PC-9 (cell line): Measurements from ENCODE around the gene PTPRM. TPM values are rescaled to one million over a fixed set of nuclear protein-coding genes. Genes with fewer than 3 reads are reported as not detected.
A peak's percentile ranks its signal among the peaks of the same experiment; 100 is the strongest.

Source experiments
- BruUV-seq: library from RNA; stranded (reverse); fragments of 400-500 nt; replicated peaks from 2 replicates; lab custom pipeline; 2021; lab: Mats Ljungman, UMichigan
- CTCF ChIA-PET: fragments of 300-600 bp; sonication (Branson Sonifier 250); formaldehyde crosslinking; loops from one replicate; lab custom pipeline; 2022; ENCODE audit warnings: antibody characterized with exemption; lab: Charles Lee
- POLR2A ChIA-PET: fragments of 300-600 bp; sonication (Branson Sonifier 250); formaldehyde crosslinking; loops from one replicate; lab custom pipeline; 2022; ENCODE audit warnings: antibody characterized with exemption; ENCODE audit not compliant: unreplicated experiment; lab: Charles Lee
- DNase-seq, 2 experiments: peaks; one replicate each; pipeline versions ENCODE4 v3.0.0 to v3.0.0-alpha.2; 2015 to 2022; ENCODE audit warnings: mixed read lengths in 1 of 2
- H2AFZ ChIP-seq: fragments of 200-600 bp; sonication (generic); 2 replicates; pipeline ENCODE4 v1.8.1; 2017; ENCODE audit warnings: antibody characterized with exemption
- H3F3A ChIP-seq: fragments of 200-600 bp; sonication (generic); 2 replicates; pipeline ENCODE4 v1.8.1; 2017; ENCODE audit warnings: antibody characterized with exemption, mild to moderate bottlenecking, low read depth; ENCODE audit not compliant: insufficient read depth
- H3K27ac ChIP-seq: fragments of 200-600 bp; sonication (generic); 2 replicates; pipeline ENCODE4 v1.6.1; 2016; ENCODE audit warnings: mixed run types
- H3K27me3 ChIP-seq: fragments of 200-600 bp; sonication (generic); 2 replicates; pipeline ENCODE4 v1.6.1; 2016; ENCODE audit warnings: low read depth, mixed run types; ENCODE audit not compliant: insufficient read depth
- H3K36me3 ChIP-seq: fragments of 200-600 bp; sonication (generic); 2 replicates; pipeline ENCODE4 v1.6.1; 2016; ENCODE audit warnings: low read depth, mixed run types
- H3K4me1 ChIP-seq: fragments of 200-600 bp; sonication (generic); replicated peaks from 2 replicates; pipeline ENCODE4 v1.6.1; 2016; ENCODE audit warnings: mixed run types; ENCODE audit not compliant: insufficient read depth
- H3K4me2 ChIP-seq: fragments of 200-600 bp; sonication (generic); 2 replicates; pipeline ENCODE4 v1.6.1; 2017; ENCODE audit warnings: mixed run types
- H3K4me3 ChIP-seq: fragments of 200-600 bp; sonication (generic); 2 replicates; pipeline ENCODE4 v1.6.1; 2016; ENCODE audit warnings: mixed run types
- H3K79me2 ChIP-seq: fragments of 200-600 bp; sonication (generic); 2 replicates; pipeline ENCODE4 v1.6.1; 2017; ENCODE audit warnings: low read depth, mixed run types
- H3K9me2 ChIP-seq: fragments of 200-600 bp; sonication (generic); 2 replicates; pipeline ENCODE4 v1.8.1; 2017; ENCODE audit warnings: mild to moderate bottlenecking; ENCODE audit not compliant: insufficient read depth
- H3K9me3 ChIP-seq: fragments of 200-600 bp; sonication (generic); 2 replicates; pipeline ENCODE4 v1.8.1; 2016; ENCODE audit warnings: low read depth; ENCODE audit not compliant: insufficient read depth
- H4K20me1 ChIP-seq: fragments of 200-600 bp; sonication (generic); 2 replicates; pipeline ENCODE4 v1.8.1; 2017; ENCODE audit not compliant: insufficient read depth
- CTCF ChIP-seq: fragments of 200-600 bp; sonication (generic); conservative IDR thresholded peaks from 2 replicates; pipeline ENCODE4 v1.6.1; 2017; ENCODE audit warnings: mixed run types, antibody characterized with exemption, mild to moderate bottlenecking, moderate library complexity
- EZH2 ChIP-seq: fragments of 200-600 bp; sonication (generic); IDR thresholded peaks from 2 replicates; pipeline ENCODE4 v1.8.0; 2017; ENCODE audit warnings: antibody characterized with exemption, low read depth
- intact Hi-C: fragments of 100-400 bp; cut with micrococcal nuclease; formaldehyde crosslinking; loops from one replicate; pipeline ENCODE4 v1.10.0; 2022; ENCODE audit not compliant: unreplicated experiment
- total RNA-seq: library from RNA; stranded (reverse); gene quantifications from 2 replicates; pipeline ENCODE4 v1.2.3, GENCODE V29; 2021

Gene PTPRM
- total RNA-seq, 1 experiment from 2014 or later = 32.5 TPM

DNA sequence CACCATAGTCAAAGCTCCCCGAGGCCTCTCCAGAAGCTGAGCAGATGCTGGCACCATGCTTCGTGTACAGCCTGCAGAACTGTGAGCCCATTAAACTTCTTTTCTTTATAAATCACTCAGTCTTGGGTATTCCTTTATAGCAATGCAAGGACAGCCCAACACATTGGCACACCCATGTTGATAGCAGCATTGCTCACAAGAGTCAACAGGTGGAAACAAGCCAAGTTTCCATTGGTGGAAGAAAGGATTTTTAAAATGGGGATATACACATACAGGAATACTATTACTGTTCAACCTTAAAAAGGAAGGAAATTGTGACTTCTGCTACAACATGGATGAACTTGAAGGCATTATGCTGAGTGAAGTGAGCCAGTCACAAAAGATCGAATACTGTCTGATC lies 855.3 kb downstream of the PTPRM start:
- Histone ChIP-seq H3K27me3 (no peaks in the 10 kb centered on the region), H3K36me3 (no peaks in the 10 kb centered on the region), H3F3A (peaks cover 5% of the 10 kb centered on the region), H4K20me1 (no peaks in the 10 kb centered on the region), H3K4me2 (no peak overlapping the region), H3K27ac (no peak overlapping the region), H2AFZ (no peak overlapping the region), H3K4me3 (no peak overlapping the region), H3K79me2 (no peaks in the 10 kb centered on the region), H3K9me3 (no peaks in the 10 kb centered on the region), H3K4me1 (peaks cover 15% of the 10 kb centered on the region), H3K9me2 (no peaks in the 10 kb centered on the region)
- no peak for TF ChIP-seq EZH2
- no peak for TF ChIP-seq CTCF
- POLR2A ChIA-PET = no interaction called here
- DNase-seq = no peak
- intact Hi-C loops = loop anchor here (10.0 kb wide), 1 partner anchor 62 kb away; no protein-coding TSS in a partner anchor
- BruUV-seq = no TSS peak
- CTCF ChIA-PET = no interaction called here

DNA sequence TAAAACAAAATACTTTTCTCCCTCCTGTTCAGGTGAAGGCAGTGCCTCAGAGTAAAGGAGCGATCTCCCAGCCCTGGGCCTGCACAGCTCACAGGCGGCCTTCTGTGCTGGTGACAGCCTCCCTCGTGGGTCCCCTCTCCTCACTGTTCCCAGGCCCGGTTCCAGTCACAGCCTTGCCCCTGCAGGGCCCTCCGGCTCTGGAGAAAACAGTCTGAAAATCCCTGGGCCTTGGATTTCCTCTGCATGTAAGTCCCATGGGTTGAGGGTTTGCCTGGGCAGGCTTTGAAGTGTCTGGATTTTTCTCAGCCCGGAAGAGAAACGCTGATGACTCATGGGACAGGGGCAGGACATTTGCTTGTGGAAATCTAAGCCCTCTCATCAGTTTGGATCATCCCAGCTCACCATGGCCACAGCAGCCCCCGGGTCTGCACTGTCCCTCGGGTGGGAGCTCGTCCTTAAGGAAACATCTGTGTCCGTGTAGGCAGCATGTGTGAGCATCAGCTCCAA lies 856.0 kb downstream of the PTPRM start:
- H2AFZ ChIP-seq = no peak overlapping the region
- H4K20me1 ChIP-seq = no peaks in the 10 kb centered on the region
- no TSS peak for BruUV-seq
- intact Hi-C loops = loop anchor here (10.0 kb wide), 1 partner anchor 62 kb away; no protein-coding TSS in a partner anchor
- no peak for DNase-seq
- TF ChIP-seq CTCF (no peak), EZH2 (no peak)
- no peaks in the 10 kb centered on the region for H3K9me2 ChIP-seq
- H3K27ac ChIP-seq = no peak overlapping the region
- H3F3A ChIP-seq = peaks cover 5% of the 10 kb centered on the region
- no peak overlapping the region for H3K4me3 ChIP-seq
- ChIA-PET CTCF (no interaction called here), POLR2A (interaction anchor here (0.5 to 0.7 kb wide), 2 partner anchors 13 to 553 kb away, joined by 5 to 8 read pairs; no protein-coding TSS in a partner anchor)
- no peaks in the 10 kb centered on the region for H3K79me2 ChIP-seq
- peaks cover 15% of the 10 kb centered on the region for H3K4me1 ChIP-seq
- H3K4me2 ChIP-seq = no peak overlapping the region
- H3K9me3 ChIP-seq = no peaks in the 10 kb centered on the region
- no peaks in the 10 kb centered on the region for H3K27me3 ChIP-seq
- H3K36me3 ChIP-seq = no peaks in the 10 kb centered on the region

GRCh38 chr18:8424481-8424880 lies 857.4 kb downstream of the PTPRM start:
- H3K79me2 ChIP-seq = no peaks in the 10 kb centered on the region
- peaks cover 5% of the 10 kb centered on the region for H3F3A ChIP-seq
- no peaks in the 10 kb centered on the region for H3K9me3 ChIP-seq
- H3K9me2 ChIP-seq = no peaks in the 10 kb centered on the region
- DNase-seq = no peak
- no peak overlapping the region for H3K4me3 ChIP-seq
- TF ChIP-seq EZH2 = no peak
- no peak for TF ChIP-seq CTCF
- H3K27me3 ChIP-seq = no peaks in the 10 kb centered on the region
- H4K20me1 ChIP-seq = no peaks in the 10 kb centered on the region
- intact Hi-C loops = loop anchor here (10.0 kb wide), 1 partner anchor 60 kb away; no protein-coding TSS in a partner anchor
- CTCF ChIA-PET = no interaction called here
- POLR2A ChIA-PET = no interaction called here
- no peak overlapping the region for H3K27ac ChIP-seq
- peak overlapping the region; percentile 59; the same call in 1 of the 2 replicates for H3K4me2 ChIP-seq
- H3K36me3 ChIP-seq = no peaks in the 10 kb centered on the region
- peaks cover 15% of the 10 kb centered on the region for H3K4me1 ChIP-seq
- no TSS peak for BruUV-seq
- no peak overlapping the region for H2AFZ ChIP-seq
